Ovary (tissue), 9 donors: ENCODE results near the gene LKAAEAR1. TPM values are rescaled to one million over a fixed set of nuclear protein-coding genes. Genes with fewer than 3 reads are reported as not detected.

Experiments
- DNase-seq, 5 donors: peaks; one replicate each; pipeline ENCODE4 v3.0.0-alpha.2; 2019 to 2020
- H3K27ac ChIP-seq, 2 donors: fragments of 200-600 bp; one replicate each; pipeline versions ENCODE4 v1.5.1 to v1.8.0; 2019 to 2022
- H3K27me3 ChIP-seq: fragments of 200-600 bp; one replicate; pipeline ENCODE4 v1.8.0; 2022
- H3K36me3 ChIP-seq: fragments of 200-600 bp; sonication (generic); one replicate; pipeline ENCODE4 v1.5.1; 2019
- H3K4me1 ChIP-seq: one replicate; pipeline ENCODE4 v1.8.1; 2013; ENCODE audit warnings: mild to moderate bottlenecking, moderate library complexity; ENCODE audit not compliant: insufficient read depth
- H3K4me3 ChIP-seq: fragments of 200-600 bp; sonication (generic); one replicate; pipeline ENCODE4 v1.5.1; 2017
- H3K9me3 ChIP-seq, 2 donors: fragments of 200-600 bp in 1 of 2; sonication (generic) in 1 of 2; one replicate each; pipeline versions ENCODE4 v1.5.1 to v1.8.1; 2013 to 2019; ENCODE audit warnings: mild to moderate bottlenecking in 1 of 2, moderate library complexity in 1 of 2
- CTCF ChIP-seq, 3 donors: fragments of 450-650 bp in 2 of 3; fragments of 200-600 bp in 1 of 3; IDR thresholded peaks; one replicate each; pipeline versions ENCODE4 v1.5.1 to v1.8.0; 2016 to 2022; ENCODE audit warnings: antibody characterized with exemption in 3 of 3, mild to moderate bottlenecking in 1 of 3
- EP300 ChIP-seq: sonication (generic); formaldehyde crosslinking; IDR thresholded peaks from one replicate; pipeline ENCODE4 v1.6.1; 2017; ENCODE audit warnings: antibody characterized with exemption
- POLR2A ChIP-seq: fragments of 450-650 bp; IDR thresholded peaks from one replicate; pipeline ENCODE4 v1.6.1; 2017; ENCODE audit warnings: antibody characterized with exemption, mild to moderate bottlenecking, moderate library complexity
- WGBS, 3 donors: extraction: QIAGEN DNeasy Blood & Tissue Kit in 1 of 3; methylation state at CpG; one replicate each; pipeline versions ENCODE4 v1.1.5 to v1.1.7; 2013 to 2017; 5-methylcytosine and 5-hydroxymethylcytosine counted together
- intact Hi-C, 4 donors: fragments of 100-400 bp; cut with DNase I; formaldehyde crosslinking; loops; one replicate each; pipeline versions ENCODE4 v1.11.0 to v1.15.1; 2022 to 2023
- polyA plus RNA-seq, 2 donors: library from polyadenylated mRNA; stranded (reverse); fragments of 200-250 nt in 1 of 2; fragments of 350-450 nt in 1 of 2; fragmentation: Illumina TruSeq in 1 of 2; extraction: RNeasy Lipid Tissue Mini Kit (QIAGEN cat#74804) in 1 of 2; gene quantifications; one replicate each; pipeline ENCODE4 v1.2.3, GENCODE V29; 2013 to 2014
- total RNA-seq, 7 donors: library from RNA; depleted of rRNA in 2 of 7; stranded (reverse); fragments of >200 nt in 2 of 7; fragmentation: NEBNext Ultra II Directional in 3 of 7; extraction: Animal tissue kit (Norgen Biotek cat#: 25700) in 3 of 7; gene quantifications; one replicate each; pipeline versions ENCODE4 v1.1.0 to v1.2.4, GENCODE V29; 2016 to 2023
- donor health status: DM: no; HTN: no; CAD: no; lungs with moderate emphysema.
- donor health status: DM: no; HTN: no; CAD: no.
- donor health status: Bipolar disorder and iron deficiency.
- donor health status: DM: yes; HTN: yes; CAD: no.
- donor health status: DM: no; HTN: no; CAD: no.
- donor health status: DM: yes; HTN: yes; CAD: no.

The LKAAEAR1 gene
- total and polyA plus RNA-seq, 9 donors = 10.5 TPM; not detected in 8

DNA sequence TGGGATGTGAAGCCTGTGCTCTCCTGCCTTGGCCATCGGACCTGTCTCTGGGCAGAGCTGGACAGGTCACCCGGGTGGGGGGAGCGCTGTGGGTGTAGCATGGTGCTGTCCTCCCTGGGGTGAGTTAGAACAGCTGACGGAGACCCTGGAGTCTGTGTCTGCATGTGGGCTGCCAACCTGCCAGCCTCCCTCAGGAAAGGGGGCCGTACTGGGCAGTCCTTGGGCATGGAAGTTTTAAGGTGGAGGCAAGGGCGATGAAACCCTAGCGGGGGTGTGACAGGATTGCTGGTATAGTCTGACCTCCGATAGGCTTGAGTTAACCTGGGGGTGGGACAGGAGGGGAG lies 37.2 kb downstream of the LKAAEAR1 start:
- Histone ChIP-seq H3K27me3 (peaks cover 7% of the 10 kb centered on the region), H3K4me3 (no peak overlapping the region), H3K4me1 (peaks cover 2% of the 10 kb centered on the region), H3K36me3 (no peaks in the 10 kb centered on the region), H3K9me3 (no peaks in the 10 kb centered on the region), H3K27ac (no peak overlapping the region)
- intact Hi-C loops = no loop called here
- 65 to 81% (median 70%) methylated on average over 8 of the region's 8 CpGs for WGBS, 3 donors
- TF ChIP-seq CTCF (IDR thresholded peaks at IDR 0.05) (no peak), EP300 (no peak), POLR2A (no peak)
- no peak for DNase-seq

DNA sequence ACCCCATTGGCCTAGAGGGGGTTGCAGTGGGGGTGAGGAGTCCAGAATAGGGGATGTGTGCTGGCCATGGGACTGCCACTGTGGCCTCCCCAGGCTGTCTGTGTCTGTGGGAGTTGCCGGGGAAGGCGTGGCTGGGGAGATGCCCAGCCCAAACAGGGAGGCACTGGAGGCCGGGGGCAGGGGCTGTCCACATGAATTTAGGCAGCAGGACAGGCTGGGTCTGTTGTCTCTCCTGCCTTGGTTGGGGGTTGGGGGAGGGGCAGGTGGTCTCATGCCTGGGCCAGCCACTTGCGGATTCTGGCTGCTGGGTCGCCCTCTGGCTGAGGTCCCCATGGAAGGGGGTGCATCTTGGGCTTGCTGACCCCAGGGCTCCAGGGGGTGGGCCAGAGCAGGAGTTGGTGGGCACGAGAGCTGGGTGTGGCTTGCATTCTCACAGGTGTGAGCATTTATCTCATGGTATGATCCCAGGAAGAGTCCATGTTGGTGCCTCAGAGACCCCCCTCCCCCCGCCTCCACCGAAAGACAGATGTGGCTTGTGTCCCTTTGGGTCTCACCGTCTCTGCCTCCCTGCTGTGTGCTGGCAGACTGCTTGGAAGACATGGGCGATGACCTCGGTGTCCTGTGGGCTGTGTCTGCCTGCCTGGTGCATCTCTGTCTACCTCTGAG lies 38.7 kb downstream of the LKAAEAR1 start:
- Histone ChIP-seq H3K4me3 (no peak overlapping the region), H3K36me3 (no peaks in the 10 kb centered on the region), H3K9me3 (no peaks in the 10 kb centered on the region), H3K4me1 (peaks cover 2% of the 10 kb centered on the region), H3K27ac (no peak overlapping the region), H3K27me3 (peaks cover 6% of the 10 kb centered on the region)
- WGBS, 3 donors = 58 to 65% (median 58%) methylated on average over 11 of the region's 11 CpGs
- DNase-seq = no peak
- TF ChIP-seq CTCF (IDR thresholded peaks at IDR 0.05) (no peak), EP300 (no peak), POLR2A (no peak)
- intact Hi-C loops = no loop called here

DNA sequence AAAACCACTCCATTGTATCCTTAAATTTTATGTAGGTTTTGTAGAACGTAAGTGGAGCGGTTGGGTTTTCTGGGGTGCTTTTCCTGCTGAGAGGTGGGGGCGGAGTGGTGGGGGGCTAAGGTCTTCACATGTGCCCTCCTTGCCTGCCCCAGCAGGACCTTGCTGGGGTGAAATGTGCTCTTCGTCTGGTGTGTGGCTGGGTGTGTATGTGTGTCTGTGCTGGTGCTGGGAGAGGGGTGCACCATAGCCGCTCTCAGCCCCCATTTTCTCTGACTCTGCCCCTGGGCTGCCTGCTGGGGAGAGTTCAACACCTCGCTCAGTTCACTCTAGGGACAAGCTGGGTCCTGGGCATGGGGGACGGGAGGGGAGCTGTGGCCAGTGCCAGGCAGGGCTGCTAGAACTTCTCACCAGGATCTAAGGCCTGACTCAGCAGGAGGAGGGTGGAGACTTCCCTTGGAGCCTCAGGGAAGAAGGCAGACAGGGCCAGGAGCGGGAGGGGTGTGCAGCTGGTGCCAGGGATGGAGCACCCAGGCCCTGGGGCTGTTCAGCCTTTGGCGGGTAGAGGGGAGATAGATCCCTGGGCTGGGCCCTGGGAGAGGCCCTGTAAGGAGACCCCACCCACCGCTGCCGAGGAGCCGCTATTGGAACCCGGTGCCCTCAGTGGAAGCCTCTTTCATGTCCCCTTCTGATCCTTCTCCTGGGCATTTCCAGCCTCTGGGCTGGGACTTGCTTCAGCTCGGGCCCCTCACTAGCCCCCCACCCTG lies 39.5 kb downstream of the LKAAEAR1 start:
- no peak for DNase-seq
- no peaks in the 10 kb centered on the region for H3K36me3 ChIP-seq
- no peak overlapping the region for H3K4me3 ChIP-seq
- intact Hi-C loops = no loop called here
- no peak for TF ChIP-seq EP300
- no peak for TF ChIP-seq CTCF (IDR thresholded peaks at IDR 0.05)
- TF ChIP-seq POLR2A = no peak
- H3K4me1 ChIP-seq = peaks cover 2% of the 10 kb centered on the region
- peaks cover 7% of the 10 kb centered on the region for H3K27me3 ChIP-seq
- 60 to 75% (median 61%) methylated on average over 14 of the region's 14 CpGs for WGBS, 3 donors
- H3K9me3 ChIP-seq = no peaks in the 10 kb centered on the region
- H3K27ac ChIP-seq = no peak overlapping the region

GRCh38 chr20:64043768-64044167 lies 40.4 kb downstream of the LKAAEAR1 start:
- intact Hi-C loops = no loop called here
- Histone ChIP-seq H3K27ac (no peak overlapping the region), H3K4me3 (no peak overlapping the region), H3K27me3 (peaks cover 7% of the 10 kb centered on the region), H3K36me3 (no peaks in the 10 kb centered on the region), H3K9me3 (no peaks in the 10 kb centered on the region), H3K4me1 (no peaks in the 10 kb centered on the region)
- 83 to 84% (median 84%) methylated on average over 9 of the region's 9 CpGs for WGBS, 3 donors
- no peak for DNase-seq
- no peak for TF ChIP-seq EP300
- TF ChIP-seq POLR2A = no peak
- TF ChIP-seq CTCF (IDR thresholded peaks at IDR 0.05) = no peak
